Activated CD8-positive, alpha-beta memory T cell treated with anti-CD3 and anti-CD28 coated beads for 4 hours (primary cell): Measurements from ENCODE around the gene CARNS1.
A peak's percentile ranks its signal among the peaks of the same experiment; 100 is the strongest.

Experiments
- DNase-seq, 2 donors: peaks; one replicate each; pipeline ENCODE4 v3.0.0-alpha.2; 2020; ENCODE audit warnings: low read depth in 2 of 2

CARNS1 gene

GRCh38 chr11:67409261-67409666, 6.2 kb upstream of the CARNS1 start:
- no peak for DNase-seq

GRCh38 chr11:67409781-67410368, 5.6 kb upstream of the CARNS1 start:
- no peak for DNase-seq

- DNase-seq, result no peak
Measured at GRCh38 chr11:67410369-67410831, 5.1 kb upstream of the CARNS1 start.

- DNase-seq, result no peak
Measured at GRCh38 chr11:67410984-67411784, 4.3 kb upstream of the CARNS1 start.

- DNase-seq, result no peak
Measured at GRCh38 chr11:67411785-67412152, 3.7 kb upstream of the CARNS1 start.

GRCh38 chr11:67412495-67413179, 2.8 kb upstream of the CARNS1 start:
- DNase-seq, result no peak

- DNase-seq, result no peak
Measured at GRCh38 chr11:67413266-67413849, 2.1 kb upstream of the CARNS1 start.

- peak; percentile 59 to 63 for DNase-seq
Measured at GRCh38 chr11:67416416-67417335, 1.2 kb downstream of the CARNS1 start.

- no peak for DNase-seq
Measured at GRCh38 chr11:67417425-67417824, 1.9 kb downstream of the CARNS1 start.

- no peak for DNase-seq
Measured at GRCh38 chr11:67418476-67419281, 3.2 kb downstream of the CARNS1 start.

- no peak for DNase-seq
Measured at GRCh38 chr11:67419325-67420049, 4.0 kb downstream of the CARNS1 start.

- DNase-seq, result no peak
Measured at GRCh38 chr11:67420147-67420645, 4.7 kb downstream of the CARNS1 start.

- peak; percentile 96 to 98 for DNase-seq
Measured at GRCh38 chr11:67420646-67421429, 5.4 kb downstream of the CARNS1 start.

GRCh38 chr11:67421430-67422031, 6.1 kb downstream of the CARNS1 start:
- DNase-seq, result no peak

- DNase-seq, result no peak
Measured at GRCh38 chr11:67422891-67423290, 7.4 kb downstream of the CARNS1 start.

GRCh38 chr11:67423466-67423865, 8.0 kb downstream of the CARNS1 start:
- DNase-seq, result no peak

GRCh38 chr11:67423891-67424613, 8.6 kb downstream of the CARNS1 start:
- no peak for DNase-seq
